Kidney (tissue), 14 donors: ENCODE data around the gene TRAPPC3L. TPM values are rescaled to one million over a fixed set of nuclear protein-coding genes. Genes with fewer than 3 reads are reported as not detected.

ENCODE experiments used
- DNase-seq, 5 donors: peaks; one replicate each; pipeline ENCODE4 v3.0.0-alpha.2; 2013 to 2020
- FAIRE-seq: peaks from 2 replicates; lab custom pipeline; 2012; peaks lifted over from hg19 to GRCh38; lab: Jason Lieb, UNC
- H3K27ac ChIP-seq, 2 donors: one replicate each; pipeline ENCODE4 v1.7.0; 2013; ENCODE audit warnings: low read depth in 2 of 2, low read length in 2 of 2, inconsistent platforms in 1 of 2
- H3K27me3 ChIP-seq: one replicate; pipeline ENCODE4 v1.7.1; 2013; ENCODE audit warnings: low read length, inconsistent platforms; ENCODE audit not compliant: control insufficient read depth, insufficient read depth
- H3K36me3 ChIP-seq, 3 donors: one replicate each; pipeline versions ENCODE4 v1.7.0 to v1.7.1; 2013; ENCODE audit warnings: low read length in 3 of 3, control low read depth in 1 of 3, inconsistent platforms in 1 of 3; ENCODE audit not compliant: insufficient read depth in 3 of 3, control insufficient read depth in 2 of 3
- H3K4me1 ChIP-seq, 3 donors: one replicate each; pipeline versions ENCODE4 v1.7.0 to v1.7.1; 2013; ENCODE audit warnings: low read length in 3 of 3, inconsistent platforms in 1 of 3, low read depth in 1 of 3; ENCODE audit not compliant: control insufficient read depth in 2 of 3, insufficient read depth in 2 of 3
- H3K4me3 ChIP-seq, 3 donors: one replicate each; pipeline versions ENCODE4 v1.7.0 to v1.8.1; 2013; ENCODE audit warnings: low read length in 3 of 3, control low read depth in 1 of 3, inconsistent platforms in 1 of 3
- H3K9ac ChIP-seq, 3 donors: one replicate each; pipeline versions ENCODE4 v1.7.0 to v1.7.1; 2013; ENCODE audit warnings: low read length in 3 of 3, control low read depth in 1 of 3, inconsistent platforms in 1 of 3
- H3K9me3 ChIP-seq, 3 donors: one replicate each; pipeline versions ENCODE4 v1.7.0 to v1.7.1; 2013; ENCODE audit warnings: low read length in 3 of 3, control low read depth in 1 of 3, inconsistent platforms in 1 of 3; ENCODE audit not compliant: control insufficient read depth in 2 of 3, insufficient read depth in 1 of 3
- intact Hi-C: fragments of 100-400 bp; cut with DNase I; formaldehyde crosslinking; loops from one replicate; pipeline ENCODE4 v1.11.1; 2022
- polyA plus RNA-seq: library from polyadenylated mRNA; stranded (reverse); fragments of 350-450 nt; fragmentation: Illumina TruSeq; extraction: RNeasy Lipid Tissue Mini Kit (QIAGEN cat#74804); gene quantifications from one replicate; pipeline ENCODE4 v1.2.3, GENCODE V29; 2014; ENCODE audit warnings: low read depth, low replicate concordance; ENCODE audit not compliant: insufficient read depth
- total RNA-seq: library from RNA; stranded (reverse); fragmentation: NEBNext Ultra II Directional; extraction: Animal tissue kit (Norgen Biotek cat#: 25700); gene quantifications from one replicate; pipeline ENCODE4 v1.2.1, GENCODE V29; 2021
- TF ChIP-seq, protein P1 (sequence below): IDR thresholded peaks from 3 replicates; pipeline ENCODE4 v1.5.1; 2012; ENCODE audit warnings: mild to moderate bottlenecking, moderate library complexity, borderline replicate concordance; ENCODE audit not compliant: insufficient read depth; ENCODE audit errors: extremely low read depth
- donor health status: control.
- donor health status: control.
- donor health status: control.
- donor health status: control.
- donor health status: control.
- donor health status: DM: yes; HTN: yes; CAD: no.
- donor health status: Normal renal cell carcinoma (clear cell type).

TRAPPC3L gene
- total and polyA plus RNA-seq, 2 donors from 2014 or later: not detected

DNA sequence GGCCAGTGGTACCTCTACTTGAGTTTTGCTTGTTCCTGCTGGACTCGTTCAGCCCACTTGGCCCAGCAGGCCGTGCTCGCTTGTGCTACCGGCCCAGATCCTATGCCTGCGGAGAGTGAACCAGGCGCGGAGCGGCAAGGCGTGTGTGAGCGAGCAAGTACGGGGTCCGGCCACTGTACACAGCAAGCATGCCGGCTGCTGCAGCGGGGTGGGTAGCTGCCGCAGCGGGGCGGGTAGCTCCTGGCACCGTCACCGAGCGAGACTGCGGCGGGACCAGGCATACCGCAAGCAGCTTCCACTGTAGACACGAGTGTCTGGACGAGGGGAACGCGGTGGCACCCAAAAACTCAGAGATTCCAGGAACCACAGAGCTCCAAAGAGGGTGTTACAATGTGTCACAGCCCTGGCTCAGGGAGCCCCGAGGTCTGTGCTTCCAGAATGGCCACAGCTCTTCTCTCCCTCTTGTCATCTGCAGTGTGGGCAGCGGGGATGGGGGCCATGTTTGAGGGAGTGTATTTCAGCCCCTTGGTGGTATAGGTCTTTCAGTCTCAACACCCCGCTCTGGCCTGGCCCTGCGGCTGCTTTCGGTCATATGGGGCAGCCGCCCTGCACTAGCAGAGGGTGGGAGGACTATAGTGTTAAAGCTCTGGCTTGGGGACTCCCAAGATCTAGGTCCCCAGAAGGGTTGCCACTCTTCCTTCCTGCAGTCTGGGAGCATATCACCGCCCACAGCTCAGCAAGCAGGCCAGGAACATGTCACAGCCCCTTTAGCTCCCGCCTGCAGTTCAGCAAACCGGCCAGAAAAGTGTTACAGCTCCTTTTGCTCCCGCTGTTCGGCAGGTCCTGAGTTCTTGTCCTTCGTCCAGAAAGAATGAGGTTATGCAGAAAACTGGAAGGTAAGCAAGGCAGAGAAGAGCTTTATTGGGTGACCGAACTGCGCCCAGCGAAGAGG, 19.7 kb upstream of the TRAPPC3L start:
- intact Hi-C loops: loop anchor here (10.0 kb wide), 1 partner anchor 280 kb away; no protein-coding TSS in a partner anchor
- no peaks in the 10 kb centered on the region for H3K9me3 ChIP-seq
- H3K27me3 ChIP-seq: no peaks in the 10 kb centered on the region
- TF ChIP-seq, protein P1, sequence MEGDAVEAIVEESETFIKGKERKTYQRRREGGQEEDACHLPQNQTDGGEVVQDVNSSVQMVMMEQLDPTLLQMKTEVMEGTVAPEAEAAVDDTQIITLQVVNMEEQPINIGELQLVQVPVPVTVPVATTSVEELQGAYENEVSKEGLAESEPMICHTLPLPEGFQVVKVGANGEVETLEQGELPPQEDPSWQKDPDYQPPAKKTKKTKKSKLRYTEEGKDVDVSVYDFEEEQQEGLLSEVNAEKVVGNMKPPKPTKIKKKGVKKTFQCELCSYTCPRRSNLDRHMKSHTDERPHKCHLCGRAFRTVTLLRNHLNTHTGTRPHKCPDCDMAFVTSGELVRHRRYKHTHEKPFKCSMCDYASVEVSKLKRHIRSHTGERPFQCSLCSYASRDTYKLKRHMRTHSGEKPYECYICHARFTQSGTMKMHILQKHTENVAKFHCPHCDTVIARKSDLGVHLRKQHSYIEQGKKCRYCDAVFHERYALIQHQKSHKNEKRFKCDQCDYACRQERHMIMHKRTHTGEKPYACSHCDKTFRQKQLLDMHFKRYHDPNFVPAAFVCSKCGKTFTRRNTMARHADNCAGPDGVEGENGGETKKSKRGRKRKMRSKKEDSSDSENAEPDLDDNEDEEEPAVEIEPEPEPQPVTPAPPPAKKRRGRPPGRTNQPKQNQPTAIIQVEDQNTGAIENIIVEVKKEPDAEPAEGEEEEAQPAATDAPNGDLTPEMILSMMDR: no peak
- no peaks in the 10 kb centered on the region for H3K36me3 ChIP-seq
- H3K4me3 ChIP-seq: peak overlapping the region; percentile 23 to 61 (median 61)
- peaks cover 0 to 8% (median 2%) of the 10 kb centered on the region in 3 donors for H3K4me1 ChIP-seq
- DNase-seq: peak; percentile 44 to 80 (median 48)
- peak overlapping the region in 1 of 3 donors; percentile 29 for H3K9ac ChIP-seq
- FAIRE-seq: no peak
- H3K27ac ChIP-seq: no peak overlapping the region

DNA sequence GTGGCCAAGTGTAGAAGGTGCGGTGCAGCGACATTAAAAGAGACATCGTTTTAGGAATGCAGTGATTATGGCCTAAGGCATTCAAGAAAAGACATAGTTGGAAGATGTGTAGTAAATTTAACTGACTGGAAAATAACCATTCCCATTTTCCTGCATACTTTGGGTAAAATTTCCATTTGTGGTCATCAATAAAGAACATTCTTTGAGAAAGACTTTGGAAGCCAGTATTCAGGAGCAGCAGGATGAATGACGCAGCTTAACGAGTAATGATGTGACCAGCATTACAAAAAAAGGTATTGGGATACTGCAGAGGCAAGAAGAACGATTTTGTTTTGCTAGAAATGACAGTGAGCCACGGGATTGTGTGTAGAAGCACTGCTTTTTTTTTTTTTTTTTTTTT, 18.8 kb upstream of the TRAPPC3L start:
- FAIRE-seq (no peak), DNase-seq (no peak)
- H3K36me3 ChIP-seq: no peaks in the 10 kb centered on the region
- H3K9me3 ChIP-seq: no peaks in the 10 kb centered on the region
- intact Hi-C loops: loop anchor here (10.0 kb wide), 1 partner anchor 280 kb away; no protein-coding TSS in a partner anchor
- H3K4me1 ChIP-seq: peaks cover 0 to 3% (median 2%) of the 10 kb centered on the region in 3 donors
- H3K4me3 ChIP-seq: no peak overlapping the region
- H3K9ac ChIP-seq: no peak overlapping the region
- H3K27ac ChIP-seq: no peak overlapping the region
- TF ChIP-seq, protein P1: no peak
- H3K27me3 ChIP-seq: no peaks in the 10 kb centered on the region

- DNase-seq (peak in 1 of 5 donors; percentile 58), FAIRE-seq (no peak)
- Histone ChIP-seq H3K4me3 (no peak overlapping the region), H3K36me3 (no peaks in the 10 kb centered on the region), H3K9me3 (no peaks in the 10 kb centered on the region), H3K4me1 (peaks cover 0 to 3% (median 2%) of the 10 kb centered on the region in 3 donors), H3K27ac (no peak overlapping the region), H3K27me3 (no peaks in the 10 kb centered on the region), H3K9ac (no peak overlapping the region)
- TF ChIP-seq, protein P1: no peak
- intact Hi-C loops: loop anchor here (10.0 kb wide), 1 partner anchor 279 kb away; no protein-coding TSS in a partner anchor
Observed at GRCh38 chr6:116563830-116564229, 18.3 kb upstream of the TRAPPC3L start.
